Vagina (tissue), 2 donors: ENCODE measurements around the gene MYH11. TPM values are rescaled to one million over a fixed set of nuclear protein-coding genes. Genes with fewer than 3 reads are reported as not detected.
A peak's percentile ranks its signal among the peaks of the same experiment; 100 is the strongest.

Source experiments
- DNase-seq, 2 donors: peaks; one replicate each; pipeline ENCODE4 v3.0.0-alpha.2; 2017; ENCODE audit errors: extremely low spot score in 2 of 2
- H3K27ac ChIP-seq: fragments of 200-600 bp; sonication (generic); one replicate; pipeline ENCODE4 v1.5.1; 2019
- H3K27me3 ChIP-seq: fragments of 200-600 bp; sonication (generic); one replicate; pipeline ENCODE4 v1.5.1; 2019
- H3K36me3 ChIP-seq, 2 donors: fragments of 200-600 bp; sonication (generic); one replicate each; pipeline ENCODE4 v1.5.1; 2017 to 2019
- H3K4me1 ChIP-seq: fragments of 200-600 bp; sonication (generic); one replicate; pipeline ENCODE4 v1.5.1; 2019
- H3K4me3 ChIP-seq, 2 donors: fragments of 200-600 bp; sonication (generic); 1 replicate in 1 of 2; 2 replicates in 1 of 2; pipeline ENCODE4 v1.5.1; 2016 to 2019
- H3K9me3 ChIP-seq: fragments of 200-600 bp; sonication (generic); one replicate; pipeline ENCODE4 v1.5.1; 2019
- POLR2A ChIP-seq, 2 donors: fragments of 450-650 bp; IDR thresholded peaks; one replicate each; pipeline ENCODE4 v1.6.1; 2017; ENCODE audit warnings: antibody characterized with exemption in 2 of 2, mild to moderate bottlenecking in 2 of 2, moderate library complexity in 2 of 2
- POLR2AphosphoS5 ChIP-seq, 2 donors: sonication (generic); formaldehyde crosslinking; IDR thresholded peaks; one replicate each; pipeline ENCODE4 v1.9.0; 2017; ENCODE audit warnings: antibody characterized with exemption in 2 of 2, mild to moderate bottlenecking in 2 of 2, low read depth in 1 of 2; ENCODE audit not compliant: insufficient read depth in 1 of 2
- intact Hi-C: fragments of 100-400 bp; cut with DNase I; formaldehyde crosslinking; loops from one replicate; pipeline ENCODE4 v1.15.1; 2023
- total RNA-seq: library from RNA; depleted of rRNA; stranded (reverse); fragments of >200 nt; gene quantifications from one replicate; pipeline ENCODE4 v1.2.3, GENCODE V29; 2016
- TF ChIP-seq, protein P1 (sequence below), 3 experiments: fragments of 450-650 bp in 2 of 3; fragments of 200-600 bp in 1 of 3; sonication (generic) in 1 of 3; IDR thresholded peaks; one replicate each; pipeline ENCODE4 v1.5.1; 2017 to 2019; ENCODE audit warnings: antibody characterized with exemption in 3 of 3, mild to moderate bottlenecking in 2 of 3, moderate library complexity in 2 of 3

Gene MYH11
- total RNA-seq, 1 donor from 2014 or later = 822 TPM

DNA sequence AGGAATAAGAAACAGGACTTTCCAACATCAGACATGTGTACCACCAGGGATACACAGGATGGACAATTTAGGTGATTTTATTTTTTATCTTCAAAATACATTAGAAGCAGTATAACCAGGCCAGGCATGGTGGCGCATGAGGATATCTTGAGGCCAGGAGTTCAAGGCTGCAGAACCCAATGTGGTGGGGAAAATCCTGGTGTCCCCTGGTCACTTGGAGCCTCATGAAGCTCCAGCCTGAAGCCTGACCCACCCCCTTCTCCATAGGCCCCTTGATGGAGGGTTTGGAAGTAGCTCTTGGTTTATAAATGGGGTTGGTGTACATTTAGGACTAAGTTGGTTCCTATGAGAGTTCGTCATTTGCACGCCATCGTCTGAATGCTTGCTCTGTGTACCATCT, 88.6 kb downstream of the MYH11 start:
- TF ChIP-seq POLR2A (IDR thresholded peaks at IDR 0.05) (no peak), POLR2AphosphoS5 (IDR thresholded peaks at IDR 0.05; ENCODE audit: insufficient read depth in 1 of 2, low read depth in 1 of 2) (no peak)
- TF ChIP-seq, protein P1, sequence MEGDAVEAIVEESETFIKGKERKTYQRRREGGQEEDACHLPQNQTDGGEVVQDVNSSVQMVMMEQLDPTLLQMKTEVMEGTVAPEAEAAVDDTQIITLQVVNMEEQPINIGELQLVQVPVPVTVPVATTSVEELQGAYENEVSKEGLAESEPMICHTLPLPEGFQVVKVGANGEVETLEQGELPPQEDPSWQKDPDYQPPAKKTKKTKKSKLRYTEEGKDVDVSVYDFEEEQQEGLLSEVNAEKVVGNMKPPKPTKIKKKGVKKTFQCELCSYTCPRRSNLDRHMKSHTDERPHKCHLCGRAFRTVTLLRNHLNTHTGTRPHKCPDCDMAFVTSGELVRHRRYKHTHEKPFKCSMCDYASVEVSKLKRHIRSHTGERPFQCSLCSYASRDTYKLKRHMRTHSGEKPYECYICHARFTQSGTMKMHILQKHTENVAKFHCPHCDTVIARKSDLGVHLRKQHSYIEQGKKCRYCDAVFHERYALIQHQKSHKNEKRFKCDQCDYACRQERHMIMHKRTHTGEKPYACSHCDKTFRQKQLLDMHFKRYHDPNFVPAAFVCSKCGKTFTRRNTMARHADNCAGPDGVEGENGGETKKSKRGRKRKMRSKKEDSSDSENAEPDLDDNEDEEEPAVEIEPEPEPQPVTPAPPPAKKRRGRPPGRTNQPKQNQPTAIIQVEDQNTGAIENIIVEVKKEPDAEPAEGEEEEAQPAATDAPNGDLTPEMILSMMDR (IDR thresholded peaks at IDR 0.05) = no peak
- Histone ChIP-seq H3K4me1 (no peaks in the 10 kb centered on the region), H3K27me3 (no peaks in the 10 kb centered on the region), H3K4me3 (no peak overlapping the region), H3K36me3 (no peaks in the 10 kb centered on the region), H3K27ac (no peak overlapping the region), H3K9me3 (no peaks in the 10 kb centered on the region)
- no peak for DNase-seq
- intact Hi-C loops = no loop called here

DNA sequence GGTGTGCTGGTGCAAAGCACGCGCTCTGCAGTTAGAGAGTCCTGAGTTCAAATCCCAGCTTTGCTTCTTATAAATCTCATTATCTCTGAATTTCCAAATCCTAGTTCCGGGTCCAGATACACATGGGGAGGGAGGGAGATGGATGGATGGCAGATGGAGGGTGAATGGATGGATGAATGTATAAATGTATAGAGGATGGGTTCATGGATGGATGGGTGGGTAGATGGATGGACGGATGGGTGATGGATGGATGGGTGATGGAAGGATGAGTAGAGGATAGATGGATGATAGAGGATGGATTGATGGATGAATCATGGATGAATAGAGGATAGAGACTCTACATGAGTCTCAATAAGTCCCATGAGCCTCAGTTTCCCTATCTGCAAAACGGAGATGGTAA, 89.9 kb downstream of the MYH11 start:
- no peaks in the 10 kb centered on the region for H3K36me3 ChIP-seq
- H3K4me1 ChIP-seq = no peaks in the 10 kb centered on the region
- H3K27me3 ChIP-seq = no peaks in the 10 kb centered on the region
- TF ChIP-seq, protein P1 (IDR thresholded peaks at IDR 0.05) = no peak
- TF ChIP-seq POLR2AphosphoS5 (IDR thresholded peaks at IDR 0.05; ENCODE audit: insufficient read depth in 1 of 2, low read depth in 1 of 2) (no peak), POLR2A (IDR thresholded peaks at IDR 0.05) (no peak)
- intact Hi-C loops = no loop called here
- no peaks in the 10 kb centered on the region for H3K9me3 ChIP-seq
- no peak for DNase-seq
- H3K27ac ChIP-seq = no peak overlapping the region
- no peak overlapping the region for H3K4me3 ChIP-seq

DNA sequence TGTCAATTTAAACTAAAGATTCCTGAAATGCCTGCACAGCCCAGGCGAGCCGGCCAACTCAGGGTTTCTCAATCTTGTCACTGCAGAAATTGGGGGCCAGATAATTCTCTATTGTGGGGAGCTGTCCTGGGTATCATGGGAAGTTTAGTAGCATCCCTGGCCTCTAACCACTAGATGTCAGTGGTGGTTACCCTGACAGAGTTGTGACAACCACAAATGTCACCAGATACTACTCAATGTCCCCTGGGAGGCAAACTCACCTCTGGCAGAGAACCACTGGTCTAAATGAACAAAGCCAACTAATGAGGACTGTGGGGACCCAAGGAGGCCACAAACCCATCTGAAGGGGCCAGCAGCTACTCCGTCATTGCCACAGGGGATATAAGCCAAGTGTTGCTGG, 90.9 kb downstream of the MYH11 start:
- no peak for DNase-seq
- Histone ChIP-seq H3K36me3 (no peaks in the 10 kb centered on the region), H3K27ac (no peak overlapping the region), H3K4me1 (no peaks in the 10 kb centered on the region), H3K27me3 (no peaks in the 10 kb centered on the region), H3K9me3 (no peaks in the 10 kb centered on the region), H3K4me3 (no peak overlapping the region)
- intact Hi-C loops = no loop called here
- TF ChIP-seq POLR2AphosphoS5 (IDR thresholded peaks at IDR 0.05; ENCODE audit: insufficient read depth in 1 of 2, low read depth in 1 of 2) = no peak
- TF ChIP-seq, protein P1 (IDR thresholded peaks at IDR 0.05) = peak in 2 of 3 experiments; percentile 4 to 40

DNA sequence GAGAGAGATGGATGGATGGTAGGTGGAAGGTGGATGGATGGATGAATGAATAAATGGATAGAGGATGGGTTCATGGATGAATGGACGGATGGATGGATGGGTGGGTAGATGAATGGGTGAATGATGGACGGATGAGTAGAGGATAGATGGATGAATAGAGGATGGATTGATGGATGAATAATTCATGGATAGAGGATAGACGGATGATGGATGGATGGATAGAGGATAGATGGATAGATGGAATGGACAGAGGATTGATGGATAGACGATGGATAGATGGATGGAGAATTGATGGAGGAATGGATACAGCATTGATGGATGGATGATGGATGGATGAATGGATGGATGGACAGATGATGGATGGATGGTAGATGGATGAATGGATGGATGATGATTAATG, 91.7 kb downstream of the MYH11 start:
- Histone ChIP-seq H3K4me3 (no peak overlapping the region), H3K27me3 (no peaks in the 10 kb centered on the region), H3K27ac (no peak overlapping the region), H3K9me3 (no peaks in the 10 kb centered on the region), H3K36me3 (no peaks in the 10 kb centered on the region), H3K4me1 (no peaks in the 10 kb centered on the region)
- TF ChIP-seq POLR2A (IDR thresholded peaks at IDR 0.05) = no peak
- TF ChIP-seq, protein P1 (IDR thresholded peaks at IDR 0.05) = no peak
- DNase-seq = no peak
- intact Hi-C loops = no loop called here

DNA sequence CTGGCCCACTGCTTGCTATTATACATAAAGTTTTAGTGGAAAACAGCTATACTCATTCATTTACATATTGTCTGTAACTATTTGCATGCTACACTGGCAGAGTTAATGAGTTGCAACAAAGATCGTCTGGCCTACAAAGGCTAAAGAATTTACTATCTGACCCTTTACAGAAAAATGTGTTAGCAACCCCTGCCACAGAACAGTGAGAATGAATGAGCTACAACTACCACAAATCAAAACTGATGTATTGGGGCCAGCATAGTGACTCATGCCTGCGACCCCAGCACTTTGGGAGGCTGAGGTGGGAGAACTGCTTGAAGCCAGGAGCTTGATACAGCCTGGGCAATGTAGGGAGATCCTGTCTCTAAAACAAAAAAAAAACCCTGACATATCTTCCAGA, 92.7 kb downstream of the MYH11 start:
- TF ChIP-seq POLR2A (IDR thresholded peaks at IDR 0.05) (no peak), POLR2AphosphoS5 (IDR thresholded peaks at IDR 0.05; ENCODE audit: insufficient read depth in 1 of 2, low read depth in 1 of 2) (no peak)
- TF ChIP-seq, protein P1 (IDR thresholded peaks at IDR 0.05) = no peak
- H3K4me3 ChIP-seq = no peak overlapping the region
- no peak overlapping the region for H3K27ac ChIP-seq
- H3K4me1 ChIP-seq = no peaks in the 10 kb centered on the region
- no peaks in the 10 kb centered on the region for H3K9me3 ChIP-seq
- intact Hi-C loops = loop anchor here (5.0 kb wide), 1 partner anchor 1292 kb away; no protein-coding TSS in a partner anchor
- DNase-seq = no peak
- H3K27me3 ChIP-seq = no peaks in the 10 kb centered on the region
- H3K36me3 ChIP-seq = no peaks in the 10 kb centered on the region
